Right kidney (tissue), 9 donors: ENCODE results near the gene CNIH3.
"Not testable (repeated sequence)": the region's sequence is repeated elsewhere in the genome, so short reads cannot be mapped to it uniquely, and the experiment has no call there.

Source experiments
- DNase-seq: peaks from one replicate; pipeline ENCODE4 v3.0.0-alpha.2; 2016
- long read RNA-seq, 8 donors: transcript quantifications; one replicate each; lab custom pipeline, GENCODE V29; 2026

Gene CNIH3
- long read RNA-seq, donor 1, partial matches to known transcripts, result 0 of 3 reads
- long read RNA-seq, donor 1, other reads (novel, unspliced or antisense), result 0 of 3 reads
- long read RNA-seq, donor 2, partial matches to known transcripts, result 0 of 1 reads
- long read RNA-seq, donor 2, other reads (novel, unspliced or antisense), result 0 of 1 reads
- long read RNA-seq, donor 3, partial matches to known transcripts, result 0 of 3 reads
- long read RNA-seq, donor 3, other reads (novel, unspliced or antisense), result 0 of 3 reads
- long read RNA-seq, donor 4, partial matches to known transcripts, result 0 of 3 reads
- long read RNA-seq, donor 4, other reads (novel, unspliced or antisense), result 0 of 3 reads
- long read RNA-seq, donor 5, partial matches to known transcripts, result 0 of 2 reads
- long read RNA-seq, donor 5, other reads (novel, unspliced or antisense), result 0 of 2 reads
- long read RNA-seq, donor 6, partial matches to known transcripts, result 0 of 6 reads
- long read RNA-seq, donor 6, other reads (novel, unspliced or antisense), result 0 of 6 reads
- long read RNA-seq, donor 7, partial matches to known transcripts, result 0 of 3 reads
- long read RNA-seq, donor 7, other reads (novel, unspliced or antisense), result 0 of 3 reads
- long read RNA-seq, donor 8, partial matches to known transcripts, result 0 of 3 reads
- long read RNA-seq, donor 8, other reads (novel, unspliced or antisense), result 0 of 3 reads

- DNase-seq, result peak; percentile 86
Measured at GRCh38 chr1:224615861-224616755, at the start of gene CNIH3. Gene CNIH3 (plus strand): TSS chr1:224616317. CDS start chr1:224617175, 858 bp downstream.

GRCh38 chr1:224566492-224566891 lies 49.6 kb upstream of the CNIH3 start:
- DNase-seq, result not testable (repeated sequence)

- DNase-seq, result no peak
Measured at GRCh38 chr1:224569276-224569675, 46.8 kb upstream of the CNIH3 start.

GRCh38 chr1:224571975-224572374 lies 44.1 kb upstream of the CNIH3 start:
- not testable (repeated sequence) for DNase-seq

- DNase-seq, result no peak
Measured at GRCh38 chr1:224579526-224579925, 36.6 kb upstream of the CNIH3 start.

- no peak for DNase-seq
Measured at GRCh38 chr1:224580006-224580405, 36.1 kb upstream of the CNIH3 start.

GRCh38 chr1:224582041-224582440 lies 34.1 kb upstream of the CNIH3 start:
- no peak for DNase-seq

- no peak for DNase-seq
Measured at GRCh38 chr1:224583774-224584173, 32.3 kb upstream of the CNIH3 start.

GRCh38 chr1:224585051-224585450 lies 31.1 kb upstream of the CNIH3 start:
- no peak for DNase-seq

- no peak for DNase-seq
Measured at GRCh38 chr1:224587051-224587450, 29.1 kb upstream of the CNIH3 start.

GRCh38 chr1:224588515-224588914 lies 27.6 kb upstream of the CNIH3 start:
- no peak for DNase-seq

GRCh38 chr1:224589006-224589405 lies 27.1 kb upstream of the CNIH3 start:
- DNase-seq, result no peak

GRCh38 chr1:224591326-224591725 lies 24.8 kb upstream of the CNIH3 start:
- no peak for DNase-seq

GRCh38 chr1:224592636-224593582 lies 23.2 kb upstream of the CNIH3 start:
- DNase-seq, result no peak

GRCh38 chr1:224594360-224594759 lies 21.8 kb upstream of the CNIH3 start:
- DNase-seq, result no peak

- DNase-seq, result no peak
Measured at GRCh38 chr1:224594851-224595250, 21.3 kb upstream of the CNIH3 start.

GRCh38 chr1:224605482-224606181 lies 10.5 kb upstream of the CNIH3 start:
- no peak for DNase-seq

- no peak for DNase-seq
Measured at GRCh38 chr1:224607188-224608148, 8.6 kb upstream of the CNIH3 start.

GRCh38 chr1:224609333-224609732 lies 6.8 kb upstream of the CNIH3 start:
- no peak for DNase-seq

GRCh38 chr1:224612246-224612645 lies 3.9 kb upstream of the CNIH3 start:
- DNase-seq, result no peak
